Activated CD4-positive, alpha-beta T cell treated with anti-CD3 and anti-CD28 coated beads, Interleukin-2, amount 50 U/mL, for 24 hours (primary cell): ENCODE measurements around the gene RLF.

Source experiments
- DNase-seq, 2 donors: peaks; one replicate each; pipeline ENCODE4 v3.0.0-alpha.2; 2020; ENCODE audit warnings: low read depth in 1 of 2, low spot score in 1 of 2

Gene RLF

GRCh38 chr1:40240390-40240789, 79.2 kb downstream of the RLF start:
- DNase-seq: no peak

- DNase-seq: no peak
These were observed 80.2 kb downstream of the RLF start for GRCh38 chr1:40241362-40241761.

GRCh38 chr1:40243351-40243750, 82.2 kb downstream of the RLF start:
- DNase-seq: no peak

- no peak for DNase-seq
These were observed 83.1 kb downstream of the RLF start for GRCh38 chr1:40244138-40244744.

- no peak for DNase-seq
These were observed 84.5 kb downstream of the RLF start for GRCh38 chr1:40245686-40246085.

- no peak for DNase-seq
These were observed 86.5 kb downstream of the RLF start, which contains the start of gene TMCO2 for GRCh38 chr1:40247655-40248054. TSS of gene TMCO2 (plus strand) at chr1:40247937. CDS start at chr1:40247994, 57 bp downstream.

GRCh38 chr1:40248412-40248811, 87.2 kb downstream of the RLF start:
- no peak for DNase-seq

- DNase-seq: no peak
These were observed 90.3 kb downstream of the RLF start for GRCh38 chr1:40251456-40251855.

- no peak for DNase-seq
These were observed 91.4 kb downstream of the RLF start for GRCh38 chr1:40252601-40253000.

- DNase-seq: no peak
These were observed 94.0 kb downstream of the RLF start for GRCh38 chr1:40255231-40255630.

- no peak for DNase-seq
These were observed 95.4 kb downstream of the RLF start for GRCh38 chr1:40256401-40257084.

GRCh38 chr1:40257313-40257687, 96.1 kb downstream of the RLF start:
- no peak for DNase-seq

GRCh38 chr1:40257688-40258444, 96.7 kb downstream of the RLF start, which contains the start of gene ZMPSTE24:
TSS of gene ZMPSTE24 (plus strand) at chr1:40258236. CDS start at chr1:40258272, 36 bp downstream.
- peak; percentile 90 to 97 for DNase-seq

GRCh38 chr1:40258445-40258769, 97.2 kb downstream of the RLF start:
- no peak for DNase-seq

GRCh38 chr1:40264354-40264781, 103.2 kb downstream of the RLF start:
- DNase-seq: peak in 1 of 2 donors; percentile 6

GRCh38 chr1:40265298-40265697, 104.1 kb downstream of the RLF start:
- no peak for DNase-seq

- no peak for DNase-seq
These were observed 104.7 kb downstream of the RLF start for GRCh38 chr1:40265919-40266318.

GRCh38 chr1:40266786-40267535, 105.8 kb downstream of the RLF start:
- no peak for DNase-seq

GRCh38 chr1:40267767-40268187, 106.6 kb downstream of the RLF start:
- no peak for DNase-seq

GRCh38 chr1:40268211-40268610, 107.0 kb downstream of the RLF start:
- DNase-seq: no peak

- DNase-seq: no peak
These were observed 109.1 kb downstream of the RLF start for GRCh38 chr1:40270152-40270834.
